ENCODE measurements around the gene YEATS4. TPM values are rescaled to one million over a fixed set of nuclear protein-coding genes. Genes with fewer than 3 reads are reported as not detected.

Gene YEATS4
- total RNA-seq, 3 donors from 2014 or later (not counting 1 experiment from before 2014, with no cell fraction given) = 18.2 to 23.9 (median 20.3) TPM

GRCh38 chr12:69392179-69392928 lies 32.8 kb downstream of the YEATS4 start:
- H3K27me3 Mint-ChIP-seq (ENCODE audit: low read depth in 2 of 2) = no peaks in the 10 kb centered on the region
- intact Hi-C loops (cut with micrococcal nuclease) = no loop called here
- Histone ChIP-seq H3K27ac (ENCODE audit: low read length) (no peak overlapping the region), H3K36me3 (ENCODE audit: control insufficient read depth, insufficient read depth, low read length) (peaks cover 5% of the 10 kb centered on the region), H3K9me3 (ENCODE audit: control insufficient read depth, insufficient read depth, low read length) (no peaks in the 10 kb centered on the region), H3K4me3 (ENCODE audit: low read length) (no peak overlapping the region), H3K4me1 (ENCODE audit: control insufficient read depth, insufficient read depth, low read length) (no peaks in the 10 kb centered on the region), H3K27me3 (ENCODE audit: control insufficient read depth, insufficient read depth, low read length) (no peaks in the 10 kb centered on the region)
- H3K4me1 Mint-ChIP-seq = no peaks in the 10 kb centered on the region
- no peak for ATAC-seq
- no peak for TF ChIP-seq CTCF (IDR thresholded peaks at IDR 0.05)
- no CpG with 5 or more reads among the region's 1 CpG for WGBS (ENCODE audit: insufficient coverage)
- no peak overlapping the region for H3K4me3 Mint-ChIP-seq
- H3K9me3 Mint-ChIP-seq = peaks cover 0 to 4% of the 10 kb centered on the region in 2 donors
- no peak for DNase-seq
- no peak overlapping the region for H3K27ac Mint-ChIP-seq
- H3K36me3 Mint-ChIP-seq = peaks cover 9% of the 10 kb centered on the region

- Histone ChIP-seq H3K9me3 (ENCODE audit: control insufficient read depth, insufficient read depth, low read length) (no peaks in the 10 kb centered on the region), H3K4me1 (ENCODE audit: control insufficient read depth, insufficient read depth, low read length) (no peaks in the 10 kb centered on the region), H3K4me3 (ENCODE audit: low read length) (no peak overlapping the region), H3K27me3 (ENCODE audit: control insufficient read depth, insufficient read depth, low read length) (no peaks in the 10 kb centered on the region), H3K27ac (ENCODE audit: low read length) (no peak overlapping the region), H3K36me3 (ENCODE audit: control insufficient read depth, insufficient read depth, low read length) (no peaks in the 10 kb centered on the region)
- H3K36me3 Mint-ChIP-seq = peaks cover 16% of the 10 kb centered on the region
- H3K4me3 Mint-ChIP-seq = no peak overlapping the region
- H3K27me3 Mint-ChIP-seq (ENCODE audit: low read depth in 2 of 2) = no peaks in the 10 kb centered on the region
- TF ChIP-seq CTCF (IDR thresholded peaks at IDR 0.05) = no peak
- intact Hi-C loops (cut with micrococcal nuclease) = no loop called here
- no peaks in the 10 kb centered on the region for H3K4me1 Mint-ChIP-seq
- WGBS (ENCODE audit: insufficient coverage) = no CpG with 5 or more reads among the region's 1 CpG
- ATAC-seq (no peak), DNase-seq (no peak)
- H3K9me3 Mint-ChIP-seq = peaks cover 0 to 6% of the 10 kb centered on the region in 2 donors
- H3K27ac Mint-ChIP-seq = no peak overlapping the region
Measured at GRCh38 chr12:69396041-69396440, 36.5 kb downstream of the YEATS4 start.

GRCh38 chr12:69396963-69397362 lies 37.4 kb downstream of the YEATS4 start:
- Mint-ChIP-seq H3K4me1 (no peaks in the 10 kb centered on the region), H3K9me3 (peaks cover 0 to 6% of the 10 kb centered on the region in 2 donors), H3K27ac (no peak overlapping the region), H3K27me3 (ENCODE audit: low read depth in 2 of 2) (no peaks in the 10 kb centered on the region), H3K4me3 (no peak overlapping the region), H3K36me3 (peaks cover 16% of the 10 kb centered on the region)
- ATAC-seq (no peak), DNase-seq (no peak)
- intact Hi-C loops (cut with micrococcal nuclease) = no loop called here
- no peak overlapping the region for H3K27ac ChIP-seq (ENCODE audit: low read length)
- H3K9me3 ChIP-seq (ENCODE audit: control insufficient read depth, insufficient read depth, low read length) = no peaks in the 10 kb centered on the region
- WGBS (ENCODE audit: insufficient coverage) = 83% methylated on average over 1 of the region's 3 CpGs
- H3K36me3 ChIP-seq (ENCODE audit: control insufficient read depth, insufficient read depth, low read length) = no peaks in the 10 kb centered on the region
- H3K27me3 ChIP-seq (ENCODE audit: control insufficient read depth, insufficient read depth, low read length) = no peaks in the 10 kb centered on the region
- H3K4me1 ChIP-seq (ENCODE audit: control insufficient read depth, insufficient read depth, low read length) = no peaks in the 10 kb centered on the region
- H3K4me3 ChIP-seq (ENCODE audit: low read length) = no peak overlapping the region
- TF ChIP-seq CTCF (IDR thresholded peaks at IDR 0.05) = no peak

- intact Hi-C loops (cut with micrococcal nuclease) = no loop called here
- WGBS (ENCODE audit: insufficient coverage) = no CpG with 5 or more reads among the region's 3 CpGs
- no peak for TF ChIP-seq CTCF (IDR thresholded peaks at IDR 0.05)
- no peak for DNase-seq
- Histone ChIP-seq H3K4me1 (ENCODE audit: control insufficient read depth, insufficient read depth, low read length) (no peaks in the 10 kb centered on the region), H3K27me3 (ENCODE audit: control insufficient read depth, insufficient read depth, low read length) (no peaks in the 10 kb centered on the region), H3K4me3 (ENCODE audit: low read length) (no peak overlapping the region), H3K27ac (ENCODE audit: low read length) (no peak overlapping the region), H3K9me3 (ENCODE audit: control insufficient read depth, insufficient read depth, low read length) (no peaks in the 10 kb centered on the region), H3K36me3 (ENCODE audit: control insufficient read depth, insufficient read depth, low read length) (no peaks in the 10 kb centered on the region)
- Mint-ChIP-seq H3K27ac (no peak overlapping the region), H3K4me1 (no peaks in the 10 kb centered on the region), H3K36me3 (peaks cover 16% of the 10 kb centered on the region), H3K4me3 (no peak overlapping the region), H3K9me3 (peaks cover 0 to 6% of the 10 kb centered on the region in 2 donors), H3K27me3 (ENCODE audit: low read depth in 2 of 2) (no peaks in the 10 kb centered on the region)
- ATAC-seq = no peak
Measured at GRCh38 chr12:69397978-69398377, 38.4 kb downstream of the YEATS4 start.

Data from natural killer cell (primary cell).